ENCODE results near the gene PFKL. TPM values are rescaled to one million over a fixed set of nuclear protein-coding genes. Genes with fewer than 3 reads are reported as not detected.

PFKL gene
- total RNA-seq, 1 donor = 106 TPM

DNA sequence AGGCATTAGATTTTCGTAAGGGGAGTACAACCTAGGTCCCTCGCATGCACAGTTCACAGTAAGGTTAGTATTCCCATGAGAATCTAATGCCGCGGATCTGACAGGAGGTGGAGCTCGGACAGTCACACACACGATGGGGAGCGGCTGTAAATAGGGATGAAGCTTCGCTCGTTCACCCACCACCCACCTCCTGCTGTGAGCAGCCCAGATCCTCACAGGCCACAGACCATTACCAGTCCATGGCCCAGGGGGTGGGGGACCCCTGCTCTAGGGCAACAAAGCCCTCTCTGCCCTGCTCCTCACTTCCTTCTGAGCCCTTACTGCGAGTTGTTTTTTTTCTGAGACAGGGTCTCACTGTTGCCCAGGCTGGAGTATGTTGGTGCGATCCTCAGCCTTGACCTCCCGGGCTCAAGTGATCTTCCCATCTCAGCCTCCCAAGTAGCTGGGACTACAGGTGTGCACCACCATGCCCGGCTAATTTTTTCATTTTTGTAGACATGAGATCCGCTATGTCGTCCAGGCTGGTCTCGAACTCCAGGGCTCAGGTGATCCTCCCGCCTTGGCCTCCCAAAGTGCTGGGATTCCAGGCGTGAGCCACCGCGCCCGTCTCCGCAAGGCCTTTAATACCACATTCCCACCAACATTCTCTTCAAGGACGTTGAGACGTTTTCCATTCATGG is 74.9 kb downstream of the PFKL start:
- no peak for DNase-seq (ENCODE audit: low read depth)
- TF ChIP-seq CTCF (IDR thresholded peaks at IDR 0.05; ENCODE audit: insufficient read depth, low read depth, low read length) = no peak
- no peak overlapping the region for H3K4me3 ChIP-seq (ENCODE audit: low read depth, low read length)

DNA sequence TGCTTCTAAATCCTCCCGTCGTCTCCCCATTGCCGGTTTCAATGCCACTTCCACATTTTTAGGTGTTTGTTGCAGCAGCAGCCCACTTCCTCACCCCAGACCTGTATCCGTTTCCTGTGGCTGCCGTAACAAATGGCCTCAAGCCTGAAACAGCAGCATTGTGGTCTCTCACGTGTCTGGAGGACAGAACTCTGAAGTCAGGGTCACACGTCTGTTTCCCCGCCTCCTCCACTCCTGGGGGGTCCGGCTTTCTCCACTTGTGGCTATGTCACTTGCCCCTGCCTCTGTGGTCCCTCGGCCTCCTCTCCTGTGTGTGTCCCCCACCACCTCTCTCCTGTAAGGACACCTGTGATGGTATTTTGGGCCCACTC is 75.4 kb downstream of the PFKL start:
- no peak for TF ChIP-seq CTCF (IDR thresholded peaks at IDR 0.05; ENCODE audit: insufficient read depth, low read depth, low read length)
- H3K4me3 ChIP-seq (ENCODE audit: low read depth, low read length) = no peak overlapping the region
- no peak for DNase-seq (ENCODE audit: low read depth)

DNA sequence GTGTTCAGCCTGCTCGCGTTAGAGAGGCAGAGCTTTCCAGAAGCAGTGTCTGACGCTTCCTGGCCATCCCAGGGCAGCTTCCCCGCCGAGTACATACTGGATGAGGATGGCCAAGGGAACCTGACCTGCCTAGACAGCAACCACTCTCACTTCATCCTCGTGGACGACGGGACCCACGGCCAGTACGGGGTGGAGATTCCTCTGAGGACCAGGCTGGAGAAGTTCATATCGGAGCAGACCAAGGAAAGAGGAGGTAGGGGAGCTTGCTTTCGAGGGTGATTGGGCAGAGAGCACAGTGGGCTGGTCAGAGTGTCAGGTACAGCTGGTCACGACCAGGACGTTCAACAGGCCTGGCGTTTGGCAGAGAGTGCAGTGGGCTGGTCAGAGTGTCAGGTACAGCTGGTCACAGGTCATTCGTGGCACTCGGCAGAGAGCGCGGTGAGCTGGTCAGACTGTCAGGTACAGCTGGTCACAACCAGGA is 75.9 kb downstream of the PFKL start:
- H3K4me3 ChIP-seq (ENCODE audit: low read depth, low read length) = no peak overlapping the region
- TF ChIP-seq CTCF (IDR thresholded peaks at IDR 0.05; ENCODE audit: insufficient read depth, low read depth, low read length) = no peak

DNA sequence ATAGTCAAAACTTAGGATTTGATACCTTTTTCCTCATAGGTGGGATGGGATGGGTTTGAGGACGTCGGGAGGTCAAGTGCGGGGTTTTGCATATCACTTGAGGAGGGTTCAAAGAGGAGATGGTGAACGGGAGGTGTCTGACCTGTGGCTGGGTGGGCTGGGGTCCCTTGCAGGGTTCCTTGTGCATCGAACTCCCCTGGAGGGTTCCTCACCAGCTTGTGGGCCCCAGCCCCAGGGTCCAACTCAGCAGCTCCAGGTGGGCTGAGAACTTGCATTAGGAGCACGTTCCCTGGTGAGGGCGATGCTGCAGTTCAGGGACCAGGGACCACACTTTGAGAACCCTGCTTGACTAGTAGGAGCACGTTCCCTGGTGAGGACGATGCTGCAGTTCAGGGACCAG is 76.8 kb downstream of the PFKL start:
- H3K4me3 ChIP-seq (ENCODE audit: low read depth, low read length) = no peak overlapping the region
- DNase-seq (ENCODE audit: low read depth) = no peak
- no peak for TF ChIP-seq CTCF (IDR thresholded peaks at IDR 0.05; ENCODE audit: insufficient read depth, low read depth, low read length)

More for the DNA sequence above, 75.9 kb downstream of the PFKL start:
- DNase-seq (ENCODE audit: low read depth) = no peak

Other genes with a start within 250 kb of the PFKL start
- gene PWP2, start 192.7 kb upstream of the PFKL start, total RNA-seq = 13.5 and 31.5 TPM in 2 replicates
- gene GATD3, start 166.4 kb upstream of the PFKL start, total RNA-seq = 34.8 and 52.7 TPM in 2 replicates
- gene ICOSLG, start 59.1 kb upstream of the PFKL start, total RNA-seq = 0.43 and 0.64 TPM in 2 replicates
- gene DNMT3L, start 38.2 kb upstream of the PFKL start, total RNA-seq = not detected in 2 replicates
- gene AIRE, start 14.2 kb upstream of the PFKL start, total RNA-seq = under 0.01 TPM in 1 of 2 replicates, not detected in the other
- 9.5 and 17.4 TPM in 2 replicates for gene CFAP410, start 39.3 kb downstream of the PFKL start, total RNA-seq
- under 0.01 and 0.32 TPM in 2 replicates for gene TRPM2, start 53.6 kb downstream of the PFKL start, total RNA-seq
- under 0.01 and 0.64 TPM in 2 replicates for gene LRRC3, start 155.5 kb downstream of the PFKL start, total RNA-seq
- not detected in 2 replicates for gene KRTAP10-1, start 240.1 kb downstream of the PFKL start, total RNA-seq

Data from fibroblast of villous mesenchyme (primary cell).